Gastrocnemius medialis (tissue), 4 donors: ENCODE results near the gene MOBP. TPM values are rescaled to one million over a fixed set of nuclear protein-coding genes. Genes with fewer than 3 reads are reported as not detected.
A peak's percentile ranks its signal among the peaks of the same experiment; 100 is the strongest.

Experiments
- ATAC-seq, 2 donors: fragments of 150-250 bp; one replicate each; pipeline ENCODE4 v1.9.1; 2016
- DNase-seq, 2 donors: peaks; one replicate each; pipeline ENCODE4 v3.0.0-alpha.2; 2019
- H3K27ac ChIP-seq, 4 donors: fragments of 200-600 bp; sonication (generic); 1 replicate in 1 of 4; 2 replicates in 3 of 4; pipeline ENCODE4 v1.5.1; 2016 to 2018; ENCODE audit warnings: mild to moderate bottlenecking in 2 of 4, moderate library complexity in 1 of 4
- H3K27me3 ChIP-seq, 3 donors: fragments of 200-600 bp; sonication (generic) in 2 of 3; 1 replicate in 1 of 3; 2 replicates in 2 of 3; pipeline versions ENCODE4 v1.5.1 to v1.6.0; 2016 to 2019; ENCODE audit warnings: mild to moderate bottlenecking in 1 of 3, moderate library complexity in 1 of 3
- H3K36me3 ChIP-seq, 2 donors: fragments of 200-600 bp; sonication (generic) in 1 of 2; one replicate each; pipeline ENCODE4 v1.5.1; 2017 to 2018
- H3K4me1 ChIP-seq, 2 donors: fragments of 200-600 bp; sonication (generic) in 1 of 2; one replicate each; pipeline ENCODE4 v1.5.1; 2016 to 2017; ENCODE audit warnings: mild to moderate bottlenecking in 2 of 2
- H3K4me3 ChIP-seq, 4 donors: fragments of 200-600 bp; sonication (generic) in 3 of 4; 1 replicate in 1 of 4; 2 replicates in 3 of 4; pipeline ENCODE4 v1.5.1; 2016 to 2019; ENCODE audit warnings: mild to moderate bottlenecking in 2 of 4
- H3K9me3 ChIP-seq, 3 donors: fragments of 200-600 bp; sonication (generic) in 2 of 3; 1 replicate in 1 of 3; 2 replicates in 2 of 3; pipeline ENCODE4 v1.5.1; 2016 to 2019
- CTCF ChIP-seq, 5 experiments: fragments of 450-650 bp in 3 of 5; fragments of 200-600 bp in 2 of 5; sonication (generic) in 2 of 5; IDR thresholded peaks in 4 of 5; conservative IDR thresholded peaks in 1 of 5; 1 replicate in 4 of 5; 2 replicates in 1 of 5; pipeline ENCODE4 v1.5.1; 2016 to 2019; ENCODE audit warnings: antibody characterized with exemption in 5 of 5, mild to moderate bottlenecking in 3 of 5, moderate library complexity in 3 of 5
- POLR2A ChIP-seq, 2 donors: fragments of 450-650 bp; IDR thresholded peaks; one replicate each; pipeline ENCODE4 v1.6.1; 2017; ENCODE audit warnings: antibody characterized with exemption in 2 of 2, mild to moderate bottlenecking in 2 of 2, moderate library complexity in 2 of 2
- in situ Hi-C, 4 donors: fragments of 200-750 bp; cut with MboI; loops; one replicate each; pipeline versions ENCODE4 v1.15.0 to v1.8.0; 2017; ENCODE audit warnings: low sequenced_read_pairs in 4 of 4
- intact Hi-C: fragments of 100-400 bp; cut with DNase I; formaldehyde crosslinking; loops from one replicate; pipeline ENCODE4 v1.15.1; 2023; ENCODE audit warnings: low total_unique reads
- total RNA-seq, 4 donors: library from RNA; depleted of rRNA; stranded (reverse); fragments of >200 nt; gene quantifications; one replicate each; pipeline versions ENCODE4 v1.1.0 to v1.2.3, GENCODE V29; 2016

The MOBP gene
- total RNA-seq, 4 donors from 2014 or later: not detected

DNA sequence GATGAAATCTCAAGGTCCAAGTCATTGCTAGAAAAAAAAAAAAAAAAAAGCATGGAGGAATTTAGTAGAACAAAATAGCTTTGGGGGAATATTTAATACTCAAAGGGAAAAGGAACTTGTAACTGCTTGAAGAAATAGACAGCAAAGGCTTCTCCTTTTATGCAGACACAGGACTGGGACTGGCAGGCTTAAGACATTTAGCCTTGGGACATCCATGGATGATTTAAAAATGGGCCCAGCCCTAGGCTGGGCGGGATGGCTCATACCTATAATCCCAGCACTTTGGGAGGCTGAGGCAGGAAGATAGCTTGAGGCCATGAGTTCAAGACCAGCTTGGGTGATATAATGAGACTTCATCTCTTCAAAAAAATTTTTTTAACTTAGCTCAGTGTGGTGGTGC is 41.2 kb upstream of the MOBP start:
- DNase-seq (no peak), ATAC-seq (no peak)
- no peaks in the 10 kb centered on the region for H3K9me3 ChIP-seq
- no peaks in the 10 kb centered on the region for H3K4me1 ChIP-seq
- intact Hi-C loops: no loop called here
- in situ Hi-C loops: no loop called here
- H3K27me3 ChIP-seq: no peaks in the 10 kb centered on the region
- no peak for TF ChIP-seq CTCF (IDR thresholded peaks at IDR 0.05 in 4 of 5, conservative IDR thresholded peaks at IDR 0.05 in 1 of 5)
- TF ChIP-seq POLR2A (IDR thresholded peaks at IDR 0.05): no peak
- H3K36me3 ChIP-seq: no peaks in the 10 kb centered on the region
- H3K4me3 ChIP-seq: no peak overlapping the region
- H3K27ac ChIP-seq: no peak overlapping the region

DNA sequence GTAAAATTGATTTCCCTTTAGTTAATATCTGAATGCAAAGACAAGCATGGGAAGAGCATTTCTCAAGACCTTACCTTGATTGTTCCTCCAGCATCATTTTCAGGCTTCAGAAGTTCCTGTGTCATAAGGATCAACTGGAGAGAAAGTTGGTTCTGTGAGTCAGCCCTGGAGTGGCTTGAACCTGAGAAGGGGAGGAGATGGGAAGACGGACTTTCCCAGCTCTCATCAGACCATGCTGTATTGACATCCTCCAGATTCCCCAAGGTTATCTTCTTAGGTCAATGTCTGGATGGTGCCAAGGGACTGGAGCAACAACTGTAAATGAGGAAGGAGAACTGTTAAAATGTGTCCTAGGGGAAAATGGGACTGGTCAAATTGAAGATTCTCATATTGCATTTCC is 40.0 kb upstream of the MOBP start:
- ATAC-seq: no peak
- TF ChIP-seq POLR2A (IDR thresholded peaks at IDR 0.05) (no peak), CTCF (IDR thresholded peaks at IDR 0.05 in 4 of 5, conservative IDR thresholded peaks at IDR 0.05 in 1 of 5) (no peak)
- H3K9me3 ChIP-seq: no peaks in the 10 kb centered on the region
- no peak overlapping the region for H3K27ac ChIP-seq
- in situ Hi-C loops (no loop called here), intact Hi-C loops (no loop called here)
- no peaks in the 10 kb centered on the region for H3K27me3 ChIP-seq
- no peaks in the 10 kb centered on the region for H3K36me3 ChIP-seq
- no peak for DNase-seq
- no peaks in the 10 kb centered on the region for H3K4me1 ChIP-seq
- H3K4me3 ChIP-seq: no peak overlapping the region

GRCh38 chr3:39428745-39429201 is 38.7 kb upstream of the MOBP start:
- peak; percentile 24 to 33 for ATAC-seq

DNA sequence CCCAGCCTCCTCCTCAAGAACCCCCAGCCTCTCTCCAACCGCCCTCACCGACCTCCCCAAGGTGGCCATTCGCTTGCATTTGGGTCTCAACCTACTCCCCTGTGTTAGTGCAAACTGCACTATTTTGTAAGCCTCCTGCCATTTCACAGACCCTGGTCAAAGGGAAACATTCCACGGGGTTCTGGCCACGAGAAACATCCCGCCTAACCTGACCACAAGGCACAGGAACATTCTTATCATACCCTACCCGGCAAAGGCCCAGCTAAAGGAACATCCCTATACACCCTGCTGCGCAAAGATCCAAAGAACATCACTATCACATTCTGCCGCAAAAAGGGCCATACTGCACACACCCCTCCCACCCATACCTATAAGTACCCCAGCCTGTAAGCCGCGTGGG is 38.0 kb upstream of the MOBP start:
- Histone ChIP-seq H3K4me3 (no peak overlapping the region), H3K27ac (peak overlapping the region in 2 of 4 donors; percentile 16 to 41), H3K9me3 (no peaks in the 10 kb centered on the region), H3K36me3 (no peaks in the 10 kb centered on the region), H3K4me1 (no peaks in the 10 kb centered on the region), H3K27me3 (no peaks in the 10 kb centered on the region)
- intact Hi-C loops (no loop called here), in situ Hi-C loops (no loop called here)
- TF ChIP-seq POLR2A (IDR thresholded peaks at IDR 0.05): no peak
- TF ChIP-seq CTCF (IDR thresholded peaks at IDR 0.05 in 4 of 5, conservative IDR thresholded peaks at IDR 0.05 in 1 of 5): no peak
- DNase-seq (no peak), ATAC-seq (no peak)

More at GRCh38 chr3:39428745-39429201, 38.7 kb upstream of the MOBP start:
- DNase-seq: no peak
- H3K4me3 ChIP-seq: no peak overlapping the region
- H3K36me3 ChIP-seq: no peaks in the 10 kb centered on the region
- no peaks in the 10 kb centered on the region for H3K27me3 ChIP-seq
- H3K27ac ChIP-seq: peak overlapping the region in 3 of 4 donors; percentile 16 to 43 (median 41)
- in situ Hi-C loops (no loop called here), intact Hi-C loops (no loop called here)
- no peak for TF ChIP-seq CTCF (IDR thresholded peaks at IDR 0.05 in 4 of 5, conservative IDR thresholded peaks at IDR 0.05 in 1 of 5)
- no peak for TF ChIP-seq POLR2A (IDR thresholded peaks at IDR 0.05)
- no peaks in the 10 kb centered on the region for H3K4me1 ChIP-seq
- no peaks in the 10 kb centered on the region for H3K9me3 ChIP-seq

DNA sequence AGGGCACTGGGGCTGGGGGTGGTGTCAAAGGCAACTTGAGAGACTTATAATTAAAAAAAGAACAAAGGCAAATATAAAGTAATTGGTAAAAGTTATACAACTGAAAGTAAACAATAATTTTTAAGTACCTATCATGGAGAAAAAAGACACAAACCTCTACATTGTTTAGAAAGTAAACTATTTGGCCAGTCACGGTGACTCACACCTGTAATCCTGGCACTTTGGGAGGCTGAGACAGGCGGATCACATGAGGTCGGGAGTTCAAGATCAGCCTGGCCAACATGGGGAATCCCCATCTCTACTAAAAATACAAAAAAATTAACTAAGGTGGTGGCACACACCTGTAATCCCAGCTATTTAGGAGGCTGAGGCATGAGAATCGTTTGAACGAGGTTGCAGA is 35.1 kb upstream of the MOBP start:
- intact Hi-C loops (no loop called here), in situ Hi-C loops (no loop called here)
- H3K36me3 ChIP-seq: no peaks in the 10 kb centered on the region
- no peak for TF ChIP-seq POLR2A (IDR thresholded peaks at IDR 0.05)
- no peak for TF ChIP-seq CTCF (IDR thresholded peaks at IDR 0.05 in 4 of 5, conservative IDR thresholded peaks at IDR 0.05 in 1 of 5)
- no peak overlapping the region for H3K4me3 ChIP-seq
- no peaks in the 10 kb centered on the region for H3K27me3 ChIP-seq
- DNase-seq (no peak), ATAC-seq (no peak)
- no peaks in the 10 kb centered on the region for H3K4me1 ChIP-seq
- H3K9me3 ChIP-seq: no peaks in the 10 kb centered on the region
- H3K27ac ChIP-seq: no peak overlapping the region
